ENCODE measurements around the gene PITPNC1. TPM values are rescaled to one million over a fixed set of nuclear protein-coding genes. Genes with fewer than 3 reads are reported as not detected.
"Not testable (repeated sequence)": the region's sequence is repeated elsewhere in the genome, so short reads cannot be mapped to it uniquely, and the experiment has no call there.

Gene PITPNC1
- total RNA-seq, 1 experiment from 2014 or later: 20.8 TPM

DNA sequence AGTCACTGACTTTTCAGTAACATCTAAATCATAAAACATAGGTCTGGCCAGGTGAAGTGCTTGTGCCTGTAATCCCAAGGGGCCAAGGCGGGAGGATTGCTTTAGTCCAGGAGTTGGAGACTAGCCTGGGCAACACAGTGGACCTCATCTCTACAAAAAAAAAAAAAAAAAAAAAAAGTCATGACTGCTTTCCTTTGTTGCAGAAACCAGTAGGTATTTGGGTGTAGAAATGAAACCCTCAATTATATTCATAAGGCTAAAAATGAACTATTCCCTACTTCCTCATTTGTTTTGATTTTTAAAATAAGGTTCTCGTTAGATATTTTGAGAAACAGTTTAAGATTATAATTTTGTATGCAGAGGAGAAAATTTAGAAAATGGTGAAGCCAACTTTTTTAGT is 26.0 kb downstream of the PITPNC1 start:
- BruUV-seq (replicated peaks): no TSS peak
- intact Hi-C loops (cut with micrococcal nuclease; ENCODE audit: unreplicated experiment): no loop called here
- CTCF ChIA-PET: no interaction called here

GRCh38 chr17:67403483-67403882 is 26.4 kb downstream of the PITPNC1 start:
- intact Hi-C loops (cut with micrococcal nuclease; ENCODE audit: unreplicated experiment): no loop called here
- in situ Hi-C loops (cut with HindIII; ENCODE audit: low pct_unique_long_range_greater_than_20kb, low sequenced_read_pairs): no loop called here
- Histone ChIP-seq H3K36me3 (ENCODE audit: control insufficient read depth, insufficient read depth, low read length) (no peaks in the 10 kb centered on the region), H3K27ac (ENCODE audit: low read length) (no peak overlapping the region), H3K4me3 (ENCODE audit: low read depth in 2 of 2, low read length in 2 of 2) (no peak overlapping the region), H3K27me3 (ENCODE audit: control insufficient read depth, insufficient read depth, low read length) (no peaks in the 10 kb centered on the region), H3K4me1 (ENCODE audit: control insufficient read depth, insufficient read depth, low read length) (peaks cover 12% of the 10 kb centered on the region), H3K9me3 (ENCODE audit: control insufficient read depth, insufficient read depth, low read depth, low read length) (no peaks in the 10 kb centered on the region)
- ChIA-PET CTCF (no interaction called here), POLR2A (no interaction called here)
- ATAC-seq (no peak), DNase-seq (ENCODE audit: low read depth, low spot score) (no peak)
- BruUV-seq (replicated peaks): no TSS peak
- TF ChIP-seq, protein P1, sequence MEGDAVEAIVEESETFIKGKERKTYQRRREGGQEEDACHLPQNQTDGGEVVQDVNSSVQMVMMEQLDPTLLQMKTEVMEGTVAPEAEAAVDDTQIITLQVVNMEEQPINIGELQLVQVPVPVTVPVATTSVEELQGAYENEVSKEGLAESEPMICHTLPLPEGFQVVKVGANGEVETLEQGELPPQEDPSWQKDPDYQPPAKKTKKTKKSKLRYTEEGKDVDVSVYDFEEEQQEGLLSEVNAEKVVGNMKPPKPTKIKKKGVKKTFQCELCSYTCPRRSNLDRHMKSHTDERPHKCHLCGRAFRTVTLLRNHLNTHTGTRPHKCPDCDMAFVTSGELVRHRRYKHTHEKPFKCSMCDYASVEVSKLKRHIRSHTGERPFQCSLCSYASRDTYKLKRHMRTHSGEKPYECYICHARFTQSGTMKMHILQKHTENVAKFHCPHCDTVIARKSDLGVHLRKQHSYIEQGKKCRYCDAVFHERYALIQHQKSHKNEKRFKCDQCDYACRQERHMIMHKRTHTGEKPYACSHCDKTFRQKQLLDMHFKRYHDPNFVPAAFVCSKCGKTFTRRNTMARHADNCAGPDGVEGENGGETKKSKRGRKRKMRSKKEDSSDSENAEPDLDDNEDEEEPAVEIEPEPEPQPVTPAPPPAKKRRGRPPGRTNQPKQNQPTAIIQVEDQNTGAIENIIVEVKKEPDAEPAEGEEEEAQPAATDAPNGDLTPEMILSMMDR (IDR thresholded peaks at IDR 0.05): no peak
- TF ChIP-seq POLR2AphosphoS5 (IDR thresholded peaks at IDR 0.05; ENCODE audit: low read depth, low read length) (no peak), REST (IDR thresholded peaks at IDR 0.05; ENCODE audit: insufficient read depth in 1 of 2, low read depth in 2 of 2, low read length in 1 of 2) (no peak), SIN3A (IDR thresholded peaks at IDR 0.05; ENCODE audit: borderline replicate concordance, insufficient read depth, low read depth, low read length) (no peak), TCF7L2 (IDR thresholded peaks at IDR 0.05; ENCODE audit: low read depth, low read length) (no peak)

More for the DNA sequence above, 26.0 kb downstream of the PITPNC1 start:
- POLR2A ChIA-PET: no interaction called here
- Histone ChIP-seq H3K27me3 (ENCODE audit: control insufficient read depth, insufficient read depth, low read length) (no peaks in the 10 kb centered on the region), H3K27ac (ENCODE audit: low read length) (no peak overlapping the region), H3K36me3 (ENCODE audit: control insufficient read depth, insufficient read depth, low read length) (no peaks in the 10 kb centered on the region), H3K9me3 (ENCODE audit: control insufficient read depth, insufficient read depth, low read depth, low read length) (no peaks in the 10 kb centered on the region), H3K4me1 (ENCODE audit: control insufficient read depth, insufficient read depth, low read length) (peaks cover 12% of the 10 kb centered on the region), H3K4me3 (ENCODE audit: low read depth in 2 of 2, low read length in 2 of 2) (no peak overlapping the region)
- ATAC-seq: no peak
- in situ Hi-C loops (cut with HindIII; ENCODE audit: low pct_unique_long_range_greater_than_20kb, low sequenced_read_pairs): no loop called here
- no peak for DNase-seq (ENCODE audit: low read depth, low spot score)
- no peak for TF ChIP-seq POLR2AphosphoS5 (IDR thresholded peaks at IDR 0.05; ENCODE audit: low read depth, low read length)
- TF ChIP-seq REST (IDR thresholded peaks at IDR 0.05; ENCODE audit: insufficient read depth in 1 of 2, low read depth in 2 of 2, low read length in 1 of 2): no peak
- no peak for TF ChIP-seq SIN3A (IDR thresholded peaks at IDR 0.05; ENCODE audit: borderline replicate concordance, insufficient read depth, low read depth, low read length)
- no peak for TF ChIP-seq TCF7L2 (IDR thresholded peaks at IDR 0.05; ENCODE audit: low read depth, low read length)
- TF ChIP-seq, protein P1 (IDR thresholded peaks at IDR 0.05): no peak

DNA sequence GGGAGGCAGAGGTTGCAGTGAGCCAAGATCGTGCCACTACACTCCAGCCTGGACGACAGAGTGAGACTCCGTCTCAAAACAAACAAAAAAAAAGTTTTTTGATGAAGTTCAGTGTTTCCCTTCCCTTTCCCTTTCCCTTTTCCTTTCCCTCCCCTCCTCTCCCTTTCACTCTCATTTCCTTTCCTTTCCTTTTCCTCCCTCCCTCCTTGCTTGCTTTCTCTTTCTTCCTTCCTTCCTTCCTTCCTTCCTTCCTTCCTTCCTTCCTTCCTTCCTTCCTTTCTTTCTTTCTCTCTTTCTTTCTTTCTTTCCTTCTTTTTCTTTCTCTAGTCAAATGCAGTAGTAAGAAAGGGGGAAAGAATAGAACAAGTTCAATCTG is 31.4 kb downstream of the PITPNC1 start:
- intact Hi-C loops (cut with micrococcal nuclease; ENCODE audit: unreplicated experiment); in situ Hi-C loops (cut with HindIII; ENCODE audit: low pct_unique_long_range_greater_than_20kb, low sequenced_read_pairs); ATAC-seq; H3K27me3 ChIP-seq (ENCODE audit: control insufficient read depth, insufficient read depth, low read length); CTCF ChIA-PET; H3K9me3 ChIP-seq (ENCODE audit: control insufficient read depth, insufficient read depth, low read depth, low read length); POLR2A ChIA-PET; H3K4me3 ChIP-seq (ENCODE audit: low read depth in 2 of 2, low read length in 2 of 2); H3K27ac ChIP-seq (ENCODE audit: low read length); H3K4me1 ChIP-seq (ENCODE audit: control insufficient read depth, insufficient read depth, low read length); DNase-seq (ENCODE audit: low read depth, low spot score); H3K36me3 ChIP-seq (ENCODE audit: control insufficient read depth, insufficient read depth, low read length); BruUV-seq (replicated peaks): not testable (repeated sequence)

All from Panc1 (cell line).